ENCODE measurements around the gene ITGA6.
"Not testable (repeated sequence)": the region's sequence is repeated elsewhere in the genome, so short reads cannot be mapped to it uniquely, and the experiment has no call there.

ITGA6 gene

GRCh38 chr2:172518995-172519394 lies 91.6 kb downstream of the ITGA6 start:
- DNase-seq (ENCODE audit: low read depth), result no peak

- no peak for DNase-seq (ENCODE audit: low read depth)
Observed at GRCh38 chr2:172525601-172526000, 98.2 kb downstream of the ITGA6 start.

GRCh38 chr2:172531309-172531708 lies 103.9 kb downstream of the ITGA6 start:
- no peak for DNase-seq (ENCODE audit: low read depth)

GRCh38 chr2:172532461-172532860 lies 105.1 kb downstream of the ITGA6 start:
- DNase-seq (ENCODE audit: low read depth), result not testable (repeated sequence)

- no peak for DNase-seq (ENCODE audit: low read depth)
Observed at GRCh38 chr2:172533687-172534086, 106.3 kb downstream of the ITGA6 start.

- no peak for DNase-seq (ENCODE audit: low read depth)
Observed at GRCh38 chr2:172535119-172535518, 107.7 kb downstream of the ITGA6 start.

GRCh38 chr2:172537851-172538250 lies 110.5 kb downstream of the ITGA6 start:
- DNase-seq (ENCODE audit: low read depth), result not testable (repeated sequence)

- no peak for DNase-seq (ENCODE audit: low read depth)
Observed at GRCh38 chr2:172539767-172540166, 112.4 kb downstream of the ITGA6 start.

- DNase-seq (ENCODE audit: low read depth), result no peak
Observed at GRCh38 chr2:172540421-172540820, 113.0 kb downstream of the ITGA6 start.

GRCh38 chr2:172545408-172546075 lies 118.2 kb downstream of the ITGA6 start:
- no peak for DNase-seq (ENCODE audit: low read depth)

GRCh38 chr2:172549131-172549530 lies 121.7 kb downstream of the ITGA6 start:
- no peak for DNase-seq (ENCODE audit: low read depth)

GRCh38 chr2:172549802-172550201 lies 122.4 kb downstream of the ITGA6 start:
- DNase-seq (ENCODE audit: low read depth), result not testable (repeated sequence)

GRCh38 chr2:172550419-172550818 lies 123.0 kb downstream of the ITGA6 start:
- no peak for DNase-seq (ENCODE audit: low read depth)

GRCh38 chr2:172551271-172551670 lies 123.9 kb downstream of the ITGA6 start:
- DNase-seq (ENCODE audit: low read depth), result no peak

GRCh38 chr2:172552547-172553291 lies 125.3 kb downstream of the ITGA6 start:
- peak; percentile 39 for DNase-seq (ENCODE audit: low read depth)

- no peak for DNase-seq (ENCODE audit: low read depth)
Observed at GRCh38 chr2:172554352-172555271, 127.2 kb downstream of the ITGA6 start.

- DNase-seq (ENCODE audit: low read depth), result no peak
Observed at GRCh38 chr2:172555272-172555521, 127.8 kb downstream of the ITGA6 start.
